Lung (tissue), 12 donors: Measurements from ENCODE around the gene PTPN14. TPM values are rescaled to one million over a fixed set of nuclear protein-coding genes. Genes with fewer than 3 reads are reported as not detected.

ENCODE experiments used
- ATAC-seq: fragments of 200-7000 bp; cut with Tn5 transposase; one replicate; pipeline ENCODE4 v1.9.1; 2020; ENCODE audit warnings: moderate number of reproducible peaks; ENCODE audit not compliant: insufficient read depth, low FRiP score
- DNase-seq, 3 donors: peaks; one replicate each; pipeline ENCODE4 v3.0.0-alpha.2; 2013 to 2017
- H3K27ac ChIP-seq, 2 donors: one replicate each; pipeline ENCODE4 v1.5.1; 2013; ENCODE audit warnings: mild to moderate bottlenecking in 2 of 2, moderate library complexity in 2 of 2, control low read depth in 1 of 2, inconsistent platforms in 1 of 2, low read depth in 1 of 2, low read length in 1 of 2
- H3K27me3 ChIP-seq, 3 donors: one replicate each; pipeline ENCODE4 v1.5.1; 2013; ENCODE audit warnings: low read length in 2 of 3; ENCODE audit not compliant: control insufficient read depth in 3 of 3, insufficient read depth in 3 of 3
- H3K36me3 ChIP-seq, 4 donors: one replicate each; pipeline ENCODE4 v1.5.1; 2013; ENCODE audit warnings: low read length in 4 of 4, mild to moderate bottlenecking in 1 of 4, moderate library complexity in 1 of 4; ENCODE audit not compliant: control insufficient read depth in 4 of 4, insufficient read depth in 4 of 4
- H3K4me1 ChIP-seq, 5 donors: one replicate each; pipeline ENCODE4 v1.5.1; 2013; ENCODE audit warnings: low read length in 5 of 5, mild to moderate bottlenecking in 2 of 5, moderate library complexity in 1 of 5; ENCODE audit not compliant: control insufficient read depth in 5 of 5, insufficient read depth in 5 of 5
- H3K4me3 ChIP-seq: one replicate; pipeline ENCODE4 v1.5.1; 2013; ENCODE audit warnings: mild to moderate bottlenecking, control low read depth, moderate library complexity
- H3K9ac ChIP-seq, 2 donors: one replicate each; pipeline ENCODE4 v1.5.1; 2013; ENCODE audit warnings: low read length in 2 of 2, control low read depth in 1 of 2; ENCODE audit not compliant: insufficient read depth in 1 of 2
- H3K9me3 ChIP-seq, 4 donors: one replicate each; pipeline ENCODE4 v1.5.1; 2013; ENCODE audit warnings: low read length in 3 of 4, mild to moderate bottlenecking in 1 of 4, moderate library complexity in 1 of 4; ENCODE audit not compliant: control insufficient read depth in 4 of 4, insufficient read depth in 3 of 4
- WGBS, 2 donors: extraction: QIAGEN DNeasy Blood & Tissue Kit; methylation state at CpG; one replicate each; pipeline ENCODE4 v1.1.7; 2013; 5-methylcytosine and 5-hydroxymethylcytosine counted together
- polyA plus RNA-seq, 2 donors: library from polyadenylated mRNA; stranded (reverse); fragments of 200-250 nt; gene quantifications; one replicate each; pipeline ENCODE4 v1.2.1, GENCODE V29; 2013
- total RNA-seq, 2 donors: library from RNA; depleted of rRNA in 1 of 2; stranded (reverse); fragments of >200 nt in 1 of 2; gene quantifications; one replicate each; pipeline ENCODE4 v1.2.1, GENCODE V29; 2014 to 2021
- TF ChIP-seq, protein P1 (sequence below): IDR thresholded peaks from 2 replicates; pipeline ENCODE4 v1.5.1; 2012; ENCODE audit warnings: mild to moderate bottlenecking; ENCODE audit errors: control extremely low read depth, extremely low read depth
- donor health status: control.
- donor health status: control.
- donor health status: Bipolar disorder and iron deficiency.
- donor health status: healthy.
- donor health status: DM: yes; HTN: yes; CAD: no.

Gene PTPN14
- total and polyA plus RNA-seq, 4 donors, result 4.4 to 43.2 (median 15.2) TPM

DNA sequence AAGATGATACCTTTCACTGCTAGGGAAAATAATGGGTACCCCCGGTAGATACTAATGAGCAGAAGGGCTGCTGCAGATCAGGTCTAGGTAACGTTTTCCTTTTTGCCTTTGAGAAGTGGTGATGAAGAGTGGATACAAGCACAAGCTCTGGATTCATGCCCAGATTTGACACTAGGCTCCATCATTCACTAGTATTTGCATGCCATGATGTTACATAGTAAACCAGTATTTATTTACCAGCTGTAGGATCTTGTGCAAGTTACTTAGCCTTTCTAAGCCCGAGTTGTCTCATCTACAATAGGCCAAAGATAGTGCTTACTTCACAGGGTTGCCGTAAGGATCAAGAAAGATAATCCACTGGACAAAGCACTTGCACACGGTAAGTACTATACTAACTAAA is 14.2 kb downstream of the PTPN14 start:
- Histone ChIP-seq H3K4me3 (no peak overlapping the region), H3K9me3 (peaks cover 0 to 4% (median 0%) of the 10 kb centered on the region in 4 donors), H3K9ac (no peak overlapping the region), H3K27ac (no peak overlapping the region), H3K4me1 (peaks cover 6 to 21% (median 13%) of the 10 kb centered on the region in 5 donors), H3K36me3 (peaks cover 0 to 2% (median 0%) of the 10 kb centered on the region in 4 donors), H3K27me3 (no peaks in the 10 kb centered on the region)
- ATAC-seq (no peak), DNase-seq (peak in 2 of 3 donors; percentile 69 to 72)
- 68 to 73% methylated on average over 5 of the region's 5 CpGs for WGBS, 2 donors
- TF ChIP-seq, protein P1, sequence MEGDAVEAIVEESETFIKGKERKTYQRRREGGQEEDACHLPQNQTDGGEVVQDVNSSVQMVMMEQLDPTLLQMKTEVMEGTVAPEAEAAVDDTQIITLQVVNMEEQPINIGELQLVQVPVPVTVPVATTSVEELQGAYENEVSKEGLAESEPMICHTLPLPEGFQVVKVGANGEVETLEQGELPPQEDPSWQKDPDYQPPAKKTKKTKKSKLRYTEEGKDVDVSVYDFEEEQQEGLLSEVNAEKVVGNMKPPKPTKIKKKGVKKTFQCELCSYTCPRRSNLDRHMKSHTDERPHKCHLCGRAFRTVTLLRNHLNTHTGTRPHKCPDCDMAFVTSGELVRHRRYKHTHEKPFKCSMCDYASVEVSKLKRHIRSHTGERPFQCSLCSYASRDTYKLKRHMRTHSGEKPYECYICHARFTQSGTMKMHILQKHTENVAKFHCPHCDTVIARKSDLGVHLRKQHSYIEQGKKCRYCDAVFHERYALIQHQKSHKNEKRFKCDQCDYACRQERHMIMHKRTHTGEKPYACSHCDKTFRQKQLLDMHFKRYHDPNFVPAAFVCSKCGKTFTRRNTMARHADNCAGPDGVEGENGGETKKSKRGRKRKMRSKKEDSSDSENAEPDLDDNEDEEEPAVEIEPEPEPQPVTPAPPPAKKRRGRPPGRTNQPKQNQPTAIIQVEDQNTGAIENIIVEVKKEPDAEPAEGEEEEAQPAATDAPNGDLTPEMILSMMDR, result no peak

DNA sequence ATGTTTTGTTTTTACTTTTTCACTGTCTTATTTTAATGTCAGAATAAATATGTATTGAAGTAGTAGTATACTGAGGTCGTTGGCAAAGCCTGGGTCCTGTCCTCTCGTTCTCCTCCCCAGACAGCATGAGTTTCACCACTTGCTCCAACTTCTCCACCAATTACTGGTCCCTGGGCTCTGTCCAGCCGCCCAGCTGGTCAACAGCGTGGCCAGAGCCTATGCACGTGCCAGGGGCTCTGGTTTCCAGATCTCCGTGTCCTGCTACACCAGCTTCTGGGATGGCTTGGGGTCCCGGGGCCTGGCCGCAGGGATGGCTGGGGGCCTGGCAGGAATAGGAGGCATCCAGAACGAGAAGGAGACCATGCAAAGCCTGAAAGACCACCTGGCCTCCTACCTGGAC is 19.3 kb downstream of the PTPN14 start:
- Histone ChIP-seq H3K27me3 (no peaks in the 10 kb centered on the region), H3K4me3 (no peak overlapping the region), H3K9me3 (peaks cover 0 to 4% (median 0%) of the 10 kb centered on the region in 4 donors), H3K36me3 (peaks cover 0 to 2% (median 0%) of the 10 kb centered on the region in 4 donors), H3K4me1 (peaks cover 0 to 7% (median 4%) of the 10 kb centered on the region in 5 donors), H3K27ac (no peak overlapping the region), H3K9ac (no peak overlapping the region)
- DNase-seq, result no peak
- TF ChIP-seq, protein P1, result no peak
- ATAC-seq, result no peak
- 90% methylated on average over 9 of the region's 9 CpGs for WGBS, 2 donors

DNA sequence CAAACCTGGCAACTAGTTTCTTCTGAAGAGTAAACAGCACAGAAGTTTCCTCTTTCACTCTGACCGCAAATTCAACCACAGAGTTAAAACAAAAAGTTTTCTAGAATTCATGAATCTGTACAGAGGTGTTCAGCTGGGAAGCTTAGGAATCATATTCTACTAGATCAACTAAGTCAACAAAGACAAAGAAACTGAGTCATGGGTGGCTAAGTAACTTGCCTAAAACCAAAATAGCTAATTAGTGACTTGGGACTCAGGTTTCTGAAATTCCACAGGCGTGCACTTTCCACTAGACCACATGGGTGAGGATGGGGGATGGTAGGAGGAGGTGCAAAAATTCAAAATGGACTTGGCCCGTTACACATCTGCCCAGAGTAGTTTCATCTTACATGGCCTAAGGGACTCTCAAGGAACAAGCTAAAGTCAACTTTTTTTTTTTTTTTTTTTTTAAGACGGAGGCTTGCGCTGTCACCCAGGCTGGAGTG is 25.8 kb downstream of the PTPN14 start:
- Histone ChIP-seq H3K36me3 (no peaks in the 10 kb centered on the region), H3K27ac (no peak overlapping the region), H3K27me3 (no peaks in the 10 kb centered on the region), H3K4me1 (peaks cover 3 to 13% (median 5%) of the 10 kb centered on the region in 5 donors), H3K4me3 (no peak overlapping the region), H3K9ac (no peak overlapping the region), H3K9me3 (no peaks in the 10 kb centered on the region)
- WGBS, 2 donors, result 61 to 78% methylated on average over 5 of the region's 5 CpGs
- TF ChIP-seq, protein P1, result no peak
- no peak for DNase-seq
- ATAC-seq, result no peak

DNA sequence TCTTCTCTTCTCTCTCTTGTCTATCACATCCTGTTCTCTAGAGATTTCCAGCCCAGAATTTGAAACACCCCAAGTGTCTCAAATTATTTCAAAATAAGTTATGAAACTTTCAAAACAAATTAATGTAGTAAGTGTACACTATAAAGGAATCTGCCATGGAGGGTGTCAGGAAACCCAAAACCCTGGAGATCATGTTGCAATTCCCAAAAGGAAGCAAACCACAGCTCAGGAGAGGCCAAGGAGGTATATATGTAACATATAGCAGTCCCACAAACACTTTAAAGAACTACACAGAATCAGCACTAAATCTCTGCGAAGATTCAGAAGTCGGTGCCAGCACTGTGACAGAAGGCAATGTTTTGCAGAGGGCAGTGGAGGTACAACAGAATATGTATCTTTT is 26.6 kb downstream of the PTPN14 start:
- Histone ChIP-seq H3K4me1 (peaks cover 3 to 13% (median 5%) of the 10 kb centered on the region in 5 donors), H3K9ac (no peak overlapping the region), H3K4me3 (no peak overlapping the region), H3K36me3 (no peaks in the 10 kb centered on the region), H3K9me3 (no peaks in the 10 kb centered on the region), H3K27me3 (no peaks in the 10 kb centered on the region), H3K27ac (no peak overlapping the region)
- TF ChIP-seq, protein P1, result no peak
- WGBS, 2 donors, result 42 to 61% methylated on average over 2 of the region's 2 CpGs
- no peak for ATAC-seq
- peak in 1 of 3 donors; percentile 37 for DNase-seq
